HCT116 (cell line): ENCODE results near the gene ZFYVE27. TPM values are rescaled to one million over a fixed set of nuclear protein-coding genes. Genes with fewer than 3 reads are reported as not detected.

Experiments used
- ATAC-seq: fragments of 200-7000 bp; cut with Tn5 transposase; 2 replicates; pipeline ENCODE4 v1.9.1; 2020; ENCODE audit warnings: mild to moderate bottlenecking, moderate library complexity
- BruUV-seq: library from RNA; stranded (reverse); fragments of 400-500 nt; replicated peaks from 2 replicates; lab custom pipeline; 2021; lab: Mats Ljungman, UMichigan
- CTCF ChIA-PET: fragments of 300-600 bp; sonication (Branson Sonifier 250); formaldehyde crosslinking; loops from one replicate; lab custom pipeline; 2021; ENCODE audit warnings: antibody characterized with exemption; lab: Charles Lee
- POLR2A ChIA-PET: fragments of 300-600, 350-600 bp; sonication (Branson Sonifier 250); formaldehyde crosslinking; loops from one replicate; lab custom pipeline; 2021; ENCODE audit warnings: antibody characterized with exemption; lab: Charles Lee
- RAD21 ChIA-PET, 2 experiments: fragments of 300-600 bp; sonication (Branson Sonifier 250); formaldehyde crosslinking; loops; one replicate each; lab custom pipeline; 2023; ENCODE audit warnings: low total read pairs in 2 of 2; ENCODE audit not compliant: uncharacterized antibody in 2 of 2, unreplicated experiment in 2 of 2, low non-redundant PET in 1 of 2; lab: Charles Lee
- DNase-seq: peaks from one replicate; pipeline ENCODE4 v3.0.0-alpha.2; 2010; ENCODE audit warnings: low read depth, low spot score
- H2AFZ ChIP-seq: fragments of 200-600 bp; shearing (Covaris generic), sonication (generic); 2 replicates; pipeline ENCODE4 v1.6.1; 2017; ENCODE audit warnings: low read depth, mixed run types, mixed read lengths, antibody characterized with exemption, low read length; ENCODE audit not compliant: poor library complexity, severe bottlenecking
- H3K27ac ChIP-seq: 2 replicates; pipeline ENCODE4 v1.5.1; 2012; ENCODE audit warnings: low read depth, low read length
- H3K27me3 ChIP-seq: fragments of 200-600 bp; sonication (generic); 2 replicates; pipeline ENCODE4 v1.6.1; 2016; ENCODE audit warnings: mixed run types, low read length, mixed read lengths; ENCODE audit not compliant: insufficient read depth
- H3K36me3 ChIP-seq, 2 experiments: fragments of 200-500 bp in 1 of 2; fragments of 200-600 bp in 1 of 2; sonication (Bioruptor generic) in 1 of 2; sonication (generic) in 1 of 2; 2 replicates each; pipeline versions ENCODE4 v1.5.1 to v1.6.1; 2014 to 2016; ENCODE audit warnings: low read length in 2 of 2, inconsistent platforms in 1 of 2, mixed read lengths in 1 of 2, mixed run types in 1 of 2; ENCODE audit not compliant: insufficient read depth in 2 of 2, control insufficient read depth in 1 of 2
- H3K4me1 ChIP-seq, 2 experiments: fragments of 200-600 bp in 1 of 2; sonication (generic) in 1 of 2; 2 replicates each; pipeline versions ENCODE4 v1.5.1 to v1.6.1; 2012 to 2017; ENCODE audit warnings: low read length in 2 of 2, inconsistent platforms in 1 of 2, mild to moderate bottlenecking in 1 of 2, mixed read lengths in 1 of 2, mixed run types in 1 of 2, moderate library complexity in 1 of 2; ENCODE audit not compliant: insufficient read depth in 2 of 2, control insufficient read depth in 1 of 2
- H3K4me2 ChIP-seq: fragments of 200-600 bp; sonication (generic); 2 replicates; pipeline ENCODE4 v1.6.1; 2017; ENCODE audit warnings: mixed run types, low read length, mixed read lengths
- H3K4me3 ChIP-seq, 2 experiments: fragments of 200-600 bp in 1 of 2; sonication (generic) in 1 of 2; replicated peaks in 1 of 2; 2 replicates each; pipeline ENCODE4 v1.5.1; 2011 to 2016; ENCODE audit warnings: low read length in 2 of 2, control low read depth in 1 of 2, low read depth in 1 of 2, mild to moderate bottlenecking in 1 of 2, mixed read lengths in 1 of 2, mixed run types in 1 of 2
- H3K79me2 ChIP-seq: fragments of 200-600 bp; sonication (generic); 2 replicates; pipeline ENCODE4 v1.6.1; 2017; ENCODE audit warnings: mild to moderate bottlenecking, mixed run types, low read length, moderate library complexity, mixed read lengths; ENCODE audit not compliant: insufficient read depth
- H3K9ac ChIP-seq: fragments of 200-600 bp; sonication (generic); 2 replicates; pipeline ENCODE4 v1.6.1; 2016; ENCODE audit warnings: low read length, mixed read lengths
- H3K9me2 ChIP-seq: fragments of 200-600 bp; sonication (generic), shearing (Covaris generic); 2 replicates; pipeline ENCODE4 v1.6.1; 2017; ENCODE audit warnings: mixed run types, mild to moderate bottlenecking, moderate library complexity; ENCODE audit not compliant: insufficient read depth
- H3K9me3 ChIP-seq, 2 experiments: fragments of 200-500 bp in 1 of 2; fragments of 200-600 bp in 1 of 2; sonication (Bioruptor generic) in 1 of 2; sonication (generic) in 1 of 2; 2 replicates each; pipeline ENCODE4 v1.6.1; 2014 to 2017; ENCODE audit warnings: low read length in 2 of 2, mixed read lengths in 2 of 2, inconsistent platforms in 1 of 2, low read depth in 1 of 2, mild to moderate bottlenecking in 1 of 2, mixed run types in 1 of 2, moderate library complexity in 1 of 2; ENCODE audit not compliant: control insufficient read depth in 1 of 2, insufficient read depth in 1 of 2
- H4K20me1 ChIP-seq: fragments of 200-600 bp; sonication (generic), shearing (Covaris generic); 2 replicates; pipeline ENCODE4 v1.6.1; 2017; ENCODE audit warnings: mixed run types, mild to moderate bottlenecking, moderate library complexity; ENCODE audit not compliant: insufficient read depth
- EGR1 ChIP-seq: IDR thresholded peaks from 2 replicates; pipeline ENCODE4 v1.6.1; 2012; ENCODE audit warnings: low read depth
- EZH2 ChIP-seq: fragments of 200-600 bp; sonication (generic); IDR thresholded peaks from 2 replicates; pipeline ENCODE4 v1.6.1; 2017; ENCODE audit warnings: antibody characterized with exemption, mixed run types
- EZH2phosphoT487 ChIP-seq: fragments of 200-600 bp; IDR thresholded peaks from 2 replicates; pipeline ENCODE4 v1.6.1; 2018; ENCODE audit warnings: antibody characterized with exemption, borderline replicate concordance
- FOSL1 ChIP-seq: IDR thresholded peaks from 2 replicates; pipeline ENCODE4 v1.6.1; 2012; ENCODE audit warnings: low read depth
- JUND ChIP-seq: IDR thresholded peaks from 2 replicates; pipeline ENCODE4 v1.6.1; 2012
- SP1 ChIP-seq: IDR thresholded peaks from 2 replicates; pipeline ENCODE4 v1.6.1; 2012; ENCODE audit warnings: low read depth
- TCF7L2 ChIP-seq: IDR thresholded peaks from 2 replicates; pipeline ENCODE4 v1.7.0; 2011; ENCODE audit warnings: borderline replicate concordance, inconsistent platforms; ENCODE audit not compliant: insufficient read depth, insufficient read length; ENCODE audit errors: extremely low read depth
- YY1 ChIP-seq: IDR thresholded peaks from 2 replicates; pipeline ENCODE4 v1.6.1; 2011; ENCODE audit warnings: low read length, low read depth, moderate library complexity, mild to moderate bottlenecking; ENCODE audit not compliant: insufficient replicate concordance; ENCODE audit errors: extremely low read depth
- ZFX ChIP-seq: fragments of 450-650 bp; IDR thresholded peaks from 2 replicates; pipeline ENCODE4 v1.6.1; 2017
- intact Hi-C: fragments of 100-400 bp; cut with micrococcal nuclease; formaldehyde crosslinking; loops from 2 replicates; pipeline ENCODE4 v1.10.0; 2022
- total RNA-seq: library from RNA; stranded (reverse); gene quantifications from one replicate; pipeline ENCODE4 v1.2.1, GENCODE V29; 2021; ENCODE audit not compliant: unreplicated experiment
- TF ChIP-seq, protein P1 (sequence below): IDR thresholded peaks from 2 replicates; pipeline ENCODE4 v1.6.1; 2012

Gene ZFYVE27
- total RNA-seq, 1 experiment from 2014 or later, result 28.4 TPM

GRCh38 chr10:97805949-97806348 lies 69.0 kb downstream of the ZFYVE27 start:
- TF ChIP-seq YY1 (no peak), EZH2 (no peak), EGR1 (no peak)
- ATAC-seq, result no peak
- H3K4me1 ChIP-seq, result peaks cover 2 to 9% of the 10 kb centered on the region in 2 experiments; a peak in 3 of 4 replicates
- H3K9me2 ChIP-seq, result no peaks in the 10 kb centered on the region
- CTCF ChIA-PET, result no interaction called here
- no peak overlapping the region for H3K4me2 ChIP-seq
- no peaks in the 10 kb centered on the region for H4K20me1 ChIP-seq
- no peaks in the 10 kb centered on the region for H3K9me3 ChIP-seq
- intact Hi-C loops, result no loop called here
- no peaks in the 10 kb centered on the region; the same call in 1 of the 2 replicates for H3K27me3 ChIP-seq
- H2AFZ ChIP-seq, result no peak overlapping the region
- no peaks in the 10 kb centered on the region for H3K36me3 ChIP-seq
- POLR2A ChIA-PET, result no interaction called here
- H3K4me3 ChIP-seq, result no peak overlapping the region
- RAD21 ChIA-PET, result interaction anchor here in 1 of 2 experiments (0.7 kb wide), 1 partner anchor 56 kb away, joined by 3 read pairs; no protein-coding TSS in a partner anchor
- H3K9ac ChIP-seq, result no peak overlapping the region
- no TSS peak for BruUV-seq
- no peak for DNase-seq
- no peak overlapping the region for H3K27ac ChIP-seq
- no peaks in the 10 kb centered on the region for H3K79me2 ChIP-seq

DNA sequence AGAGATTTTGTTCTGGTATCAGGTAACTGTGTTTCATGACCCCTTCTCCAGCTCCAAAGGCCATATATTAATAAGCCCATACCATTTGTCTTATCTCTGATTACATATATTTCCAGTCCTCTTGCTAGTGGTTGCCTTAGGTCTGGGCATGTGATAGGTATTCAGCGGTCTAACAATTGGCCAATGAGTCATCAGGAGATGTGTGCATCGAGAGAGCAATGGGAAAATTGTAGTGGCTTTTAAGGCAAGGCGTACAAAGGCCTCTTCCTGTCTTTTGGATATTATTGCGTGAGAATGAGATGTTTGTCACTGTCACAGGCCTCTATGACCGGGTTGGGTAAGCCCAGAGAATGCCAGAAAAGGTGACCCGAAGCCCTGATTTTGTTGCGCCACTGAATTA lies 73.5 kb downstream of the ZFYVE27 start:
- Histone ChIP-seq H3K27ac (no peak overlapping the region), H3K36me3 (no peaks in the 10 kb centered on the region), H3K79me2 (no peaks in the 10 kb centered on the region), H2AFZ (no peak overlapping the region), H3K9me3 (no peaks in the 10 kb centered on the region), H3K4me1 (peaks cover 5 to 22% of the 10 kb centered on the region in 2 experiments; a peak in 3 of 4 replicates), H3K4me3 (no peak overlapping the region), H3K9me2 (no peaks in the 10 kb centered on the region), H3K9ac (no peak overlapping the region), H3K4me2 (0 out of 2 replicates have a peak overlapping the region, but pooled peaks have one; percentile 17), H3K27me3 (no peaks in the 10 kb centered on the region), H4K20me1 (no peaks in the 10 kb centered on the region)
- intact Hi-C loops, result no loop called here
- ChIA-PET POLR2A (no interaction called here), CTCF (interaction anchor here (1.1 kb wide), 1 partner anchor 19 kb away, joined by 6 read pairs; no protein-coding TSS in a partner anchor), RAD21 (no interaction called here)
- DNase-seq (peak; percentile 10), ATAC-seq (peak; percentile 59)
- no TSS peak for BruUV-seq
- TF ChIP-seq TCF7L2, result no peak
- TF ChIP-seq ZFX, result no peak
- no peak for TF ChIP-seq SP1
- TF ChIP-seq, protein P1, sequence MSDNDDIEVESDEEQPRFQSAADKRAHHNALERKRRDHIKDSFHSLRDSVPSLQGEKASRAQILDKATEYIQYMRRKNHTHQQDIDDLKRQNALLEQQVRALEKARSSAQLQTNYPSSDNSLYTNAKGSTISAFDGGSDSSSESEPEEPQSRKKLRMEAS, result no peak
- no peak for TF ChIP-seq EZH2phosphoT487
- peak; percentile 26; the same call in 1 of the 2 replicates for TF ChIP-seq FOSL1
- 0 out of 2 replicates have a peak, but pooled peaks have one; percentile 22 for TF ChIP-seq JUND

Other genes starting within 250 kb of the ZFYVE27 start
- gene MMS19, start 238.7 kb upstream of the ZFYVE27 start, total RNA-seq, result 101 TPM
- gene UBTD1, start 238.2 kb upstream of the ZFYVE27 start, total RNA-seq, result 12.8 TPM
- 0.15 TPM for gene ANKRD2, start 164.3 kb upstream of the ZFYVE27 start, total RNA-seq
- gene HOGA1, start 152.7 kb upstream of the ZFYVE27 start, total RNA-seq, result 1.6 TPM
- gene C10orf62, start 147.4 kb upstream of the ZFYVE27 start, total RNA-seq, result 0.32 TPM
- gene MORN4, start 103.6 kb upstream of the ZFYVE27 start, total RNA-seq, result 8.0 TPM
- gene PI4K2A, start 96.5 kb upstream of the ZFYVE27 start, total RNA-seq, result 20.0 TPM
- gene AVPI1, start 49.9 kb upstream of the ZFYVE27 start, total RNA-seq, result 26.7 TPM
- gene MARVELD1, start 23.4 kb upstream of the ZFYVE27 start, total RNA-seq, result 36.1 TPM
- not detected for gene SFRP5, start 34.9 kb downstream of the ZFYVE27 start, total RNA-seq
- gene GOLGA7B, start 112.7 kb downstream of the ZFYVE27 start, total RNA-seq, result 1.0 TPM